ENCODE measurements around the gene LGALS3. TPM values are rescaled to one million over a fixed set of nuclear protein-coding genes. Genes with fewer than 3 reads are reported as not detected.

Gene LGALS3
- total RNA-seq, 1 experiment from 2014 or later = 317 TPM

GRCh38 chr14:55190906-55191202 is 61.8 kb downstream of the LGALS3 start:
- ChIA-PET CTCF (interaction anchor here (0.6 kb wide), 5 partner anchors 233 to 1285 kb away, joined by 5 to 10 read pairs (median 8); no protein-coding TSS in a partner anchor), POLR2A (ENCODE audit: unreplicated experiment) (no interaction called here)
- Histone ChIP-seq H3K27me3 (ENCODE audit: low read length) (no peaks in the 10 kb centered on the region), H3F3A (ENCODE audit: low read length, unreplicated experiment) (no peaks in the 10 kb centered on the region), H4K20me1 (ENCODE audit: low read length) (peaks cover 12% of the 10 kb centered on the region; the same call in 1 of the 2 replicates), H3K27ac (ENCODE audit: low read length) (peak overlapping the region; percentile 5), H3K36me3 (ENCODE audit: low read depth, low read length) (peaks cover 19% of the 10 kb centered on the region; the same call in 1 of the 2 replicates), H3K9me3 (ENCODE audit: low read length) (no peaks in the 10 kb centered on the region), H2AFZ (ENCODE audit: low read length) (peak overlapping the region; percentile 88), H3K79me2 (ENCODE audit: low read length) (peaks cover 51% of the 10 kb centered on the region), H3K4me3 (ENCODE audit: low read length) (peak overlapping the region; percentile 73), H3K4me1 (ENCODE audit: insufficient read depth, low read length) (peaks cover 16% of the 10 kb centered on the region), H3K9ac (ENCODE audit: low read length) (peak overlapping the region; percentile 59), H3K9me2 (replicated peaks; ENCODE audit: low read length) (no peaks in the 10 kb centered on the region), H3K4me2 (ENCODE audit: low read length) (peak overlapping the region; percentile 85)
- DNase-seq (no peak), ATAC-seq (peak; percentile 12; the same call in 1 of the 2 replicates)
- intact Hi-C loops (cut with micrococcal nuclease) = loop anchor here (2.0 kb wide), 1 partner anchor 60 kb away; no protein-coding TSS in a partner anchor
- TF ChIP-seq, protein P1, sequence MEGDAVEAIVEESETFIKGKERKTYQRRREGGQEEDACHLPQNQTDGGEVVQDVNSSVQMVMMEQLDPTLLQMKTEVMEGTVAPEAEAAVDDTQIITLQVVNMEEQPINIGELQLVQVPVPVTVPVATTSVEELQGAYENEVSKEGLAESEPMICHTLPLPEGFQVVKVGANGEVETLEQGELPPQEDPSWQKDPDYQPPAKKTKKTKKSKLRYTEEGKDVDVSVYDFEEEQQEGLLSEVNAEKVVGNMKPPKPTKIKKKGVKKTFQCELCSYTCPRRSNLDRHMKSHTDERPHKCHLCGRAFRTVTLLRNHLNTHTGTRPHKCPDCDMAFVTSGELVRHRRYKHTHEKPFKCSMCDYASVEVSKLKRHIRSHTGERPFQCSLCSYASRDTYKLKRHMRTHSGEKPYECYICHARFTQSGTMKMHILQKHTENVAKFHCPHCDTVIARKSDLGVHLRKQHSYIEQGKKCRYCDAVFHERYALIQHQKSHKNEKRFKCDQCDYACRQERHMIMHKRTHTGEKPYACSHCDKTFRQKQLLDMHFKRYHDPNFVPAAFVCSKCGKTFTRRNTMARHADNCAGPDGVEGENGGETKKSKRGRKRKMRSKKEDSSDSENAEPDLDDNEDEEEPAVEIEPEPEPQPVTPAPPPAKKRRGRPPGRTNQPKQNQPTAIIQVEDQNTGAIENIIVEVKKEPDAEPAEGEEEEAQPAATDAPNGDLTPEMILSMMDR (conservative IDR thresholded peaks at IDR 0.05; ENCODE audit: low read depth, low read length) = no peak
- no peak for TF ChIP-seq EZH2 (IDR thresholded peaks at IDR 0.05; ENCODE audit: low read length, unreplicated experiment)
- no peak for TF ChIP-seq EZH2phosphoT487 (IDR thresholded peaks at IDR 0.05; ENCODE audit: borderline replicate concordance, low read length)
- no TSS peak for BruUV-seq (replicated peaks)

DNA sequence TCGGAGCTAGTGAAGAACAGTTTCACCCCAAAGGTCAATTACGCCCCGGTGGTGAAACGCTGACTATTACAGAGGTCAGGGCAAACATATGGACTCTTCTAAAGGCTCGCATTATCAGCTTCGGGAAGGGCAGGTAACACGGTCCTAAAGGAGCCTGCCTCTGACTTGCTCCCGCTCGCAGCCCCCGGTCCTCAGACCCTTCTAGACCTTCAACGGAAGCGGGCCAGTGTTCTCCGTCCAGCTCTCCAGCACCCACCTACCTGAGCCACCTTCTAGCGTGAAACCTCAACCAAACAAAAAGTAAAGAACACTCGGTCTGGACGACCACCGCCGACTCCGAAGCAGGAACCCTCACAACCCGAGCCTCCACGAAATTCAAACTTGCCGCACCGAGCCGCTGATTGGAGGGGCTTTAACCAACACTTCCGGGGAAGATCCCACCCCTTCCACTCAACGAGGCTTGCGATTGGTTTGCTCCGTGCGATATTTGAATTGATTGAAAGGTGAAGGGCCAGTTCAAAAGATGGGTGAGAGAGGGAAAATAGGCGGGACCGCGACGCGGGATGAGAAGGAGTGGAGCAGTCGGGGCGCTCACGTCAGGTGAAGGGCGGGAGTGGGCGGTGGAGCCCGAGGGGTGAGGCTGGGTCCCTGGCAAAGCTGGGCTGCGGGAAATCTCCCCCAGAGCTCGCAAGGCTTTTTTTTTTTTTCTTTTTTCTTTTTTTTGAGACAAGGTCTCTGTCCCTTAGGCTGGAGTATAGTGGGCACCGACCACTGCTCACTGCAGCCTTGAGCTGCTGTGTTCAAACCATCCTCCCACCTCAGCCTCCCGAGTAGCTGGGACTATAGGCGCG is 62.4 kb downstream of the LGALS3 start, which contains the start of gene DLGAP5:
DLGAP5 (minus strand) TSS at position 383 of the 851 bp plus-strand sequence. CDS start 2,406 bp downstream, outside the sequence.
- Histone ChIP-seq H3K9ac (ENCODE audit: low read length) (peak within 1 kb of the TSS; percentile 59), H3K79me2 (ENCODE audit: low read length) (peaks cover 48% of the 10 kb centered on the region), H3K27ac (ENCODE audit: low read length) (peak within 1 kb of the TSS; percentile 5), H3K4me1 (ENCODE audit: insufficient read depth, low read length) (peaks cover 16% of the 10 kb centered on the region), H3K27me3 (ENCODE audit: low read length) (no peaks in the 10 kb centered on the region), H3K9me3 (ENCODE audit: low read length) (no peaks in the 10 kb centered on the region), H3F3A (ENCODE audit: low read length, unreplicated experiment) (no peaks in the 10 kb centered on the region), H4K20me1 (ENCODE audit: low read length) (peaks cover 12% of the 10 kb centered on the region; the same call in 1 of the 2 replicates), H3K4me2 (ENCODE audit: low read length) (peak within 1 kb of the TSS; percentile 85), H3K9me2 (replicated peaks; ENCODE audit: low read length) (no peaks in the 10 kb centered on the region), H3K36me3 (ENCODE audit: low read depth, low read length) (peaks cover 17% of the 10 kb centered on the region; the same call in 1 of the 2 replicates), H2AFZ (ENCODE audit: low read length) (peak within 1 kb of the TSS; percentile 88), H3K4me3 (ENCODE audit: low read length) (peak within 1 kb of the TSS; percentile 73)
- TSS peak; percentile 88 for BruUV-seq (replicated peaks)
- intact Hi-C loops (cut with micrococcal nuclease) = loop anchor here (2.0 kb wide), 1 partner anchor 61 kb away; no protein-coding TSS in a partner anchor
- CTCF ChIA-PET = interaction anchor here (0.6 kb wide), 6 partner anchors 232 to 1285 kb away, joined by 4 to 10 read pairs (median 8); no protein-coding TSS in a partner anchor
- TF ChIP-seq, protein P1 (conservative IDR thresholded peaks at IDR 0.05; ENCODE audit: low read depth, low read length) = no peak
- TF ChIP-seq EZH2phosphoT487 (IDR thresholded peaks at IDR 0.05; ENCODE audit: borderline replicate concordance, low read length) = no peak
- POLR2A ChIA-PET (ENCODE audit: unreplicated experiment) = interaction anchor here (0.6 to 0.7 kb wide), 2 partner anchors 88 to 1399 kb away, joined by 3 to 6 read pairs; no protein-coding TSS in a partner anchor
- peak; percentile 100 for DNase-seq
- ATAC-seq = peak; percentile 96

Data from PC-3 (cell line).